ENCODE measurements around the gene RFX3.

DNA sequence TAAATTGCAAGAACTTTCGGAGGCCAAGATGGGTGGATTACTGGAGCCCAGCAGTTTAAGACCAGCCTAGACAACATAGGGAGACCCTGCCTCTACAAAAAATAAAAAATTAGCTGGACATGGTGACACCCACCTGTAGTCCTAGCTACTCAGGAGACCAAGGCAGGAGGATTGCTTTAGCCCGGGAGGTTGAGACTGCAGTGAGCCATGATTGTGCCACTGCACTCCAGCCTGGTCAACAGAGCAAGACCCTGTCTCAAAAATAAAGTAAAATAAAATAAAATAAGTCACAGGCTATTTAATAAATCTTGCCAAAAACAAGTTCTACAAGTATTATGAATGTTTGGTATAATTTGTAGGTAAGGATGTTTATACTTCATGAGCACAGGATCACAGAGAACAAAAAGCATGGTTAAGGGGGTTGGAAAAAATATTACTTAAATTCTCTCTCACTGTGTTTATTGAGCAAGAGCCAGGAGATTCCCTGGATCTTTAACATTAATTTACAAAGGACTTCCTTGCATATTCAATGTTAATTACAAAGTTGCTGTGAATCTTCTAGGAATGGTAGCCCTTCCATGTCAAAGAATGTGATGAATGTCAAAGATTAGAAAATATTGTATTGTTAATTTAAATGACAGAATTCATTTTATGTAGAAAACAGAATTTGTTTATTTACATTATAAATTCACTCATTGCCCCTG lies 164.0 kb downstream of the RFX3 start:
- TF ChIP-seq TAF1 (IDR thresholded peaks at IDR 0.05; ENCODE audit: low read depth) (no peak), EP300 (IDR thresholded peaks at IDR 0.05; ENCODE audit: borderline replicate concordance) (no peak), TCF12 (IDR thresholded peaks at IDR 0.05; ENCODE audit: low read depth) (no peak)

Data from Ishikawa (cell line).